Measurements from ENCODE around the gene PNPLA6.
"Not testable (repeated sequence)": the region's sequence is repeated elsewhere in the genome, so short reads cannot be mapped to it uniquely, and the experiment has no call there.

Gene PNPLA6

GRCh38 chr19:7560255-7560654 lies 24.7 kb downstream of the PNPLA6 start:
- H3K4me3 ChIP-seq (ENCODE audit: low read depth in 1 of 2, low read length in 2 of 2), result no peak overlapping the region
- H3K27me3 ChIP-seq (ENCODE audit: low read depth, low read length), result no peaks in the 10 kb centered on the region
- no peak overlapping the region for H3K27ac ChIP-seq (ENCODE audit: low read length)
- H3K9me3 ChIP-seq (ENCODE audit: control insufficient read depth in 1 of 2, low read length in 2 of 2), result peaks cover 0 to 3% of the 10 kb centered on the region in 2 donors
- no peaks in the 10 kb centered on the region for H3K4me1 ChIP-seq (ENCODE audit: control insufficient read depth in 1 of 2, insufficient read depth in 2 of 2, low read length in 2 of 2)
- peaks cover 25 to 60% of the 10 kb centered on the region in 2 donors for H3K36me3 ChIP-seq (ENCODE audit: control insufficient read depth in 1 of 2, insufficient read depth in 2 of 2, low read length in 2 of 2)

GRCh38 chr19:7561325-7561724 lies 25.8 kb downstream of the PNPLA6 start:
- peaks cover 25 to 51% of the 10 kb centered on the region in 2 donors for H3K36me3 ChIP-seq (ENCODE audit: control insufficient read depth in 1 of 2, insufficient read depth in 2 of 2, low read length in 2 of 2)
- H3K27me3 ChIP-seq (ENCODE audit: low read depth, low read length), result no peaks in the 10 kb centered on the region
- H3K4me3 ChIP-seq (ENCODE audit: low read depth in 1 of 2, low read length in 2 of 2), result no peak overlapping the region

DNA sequence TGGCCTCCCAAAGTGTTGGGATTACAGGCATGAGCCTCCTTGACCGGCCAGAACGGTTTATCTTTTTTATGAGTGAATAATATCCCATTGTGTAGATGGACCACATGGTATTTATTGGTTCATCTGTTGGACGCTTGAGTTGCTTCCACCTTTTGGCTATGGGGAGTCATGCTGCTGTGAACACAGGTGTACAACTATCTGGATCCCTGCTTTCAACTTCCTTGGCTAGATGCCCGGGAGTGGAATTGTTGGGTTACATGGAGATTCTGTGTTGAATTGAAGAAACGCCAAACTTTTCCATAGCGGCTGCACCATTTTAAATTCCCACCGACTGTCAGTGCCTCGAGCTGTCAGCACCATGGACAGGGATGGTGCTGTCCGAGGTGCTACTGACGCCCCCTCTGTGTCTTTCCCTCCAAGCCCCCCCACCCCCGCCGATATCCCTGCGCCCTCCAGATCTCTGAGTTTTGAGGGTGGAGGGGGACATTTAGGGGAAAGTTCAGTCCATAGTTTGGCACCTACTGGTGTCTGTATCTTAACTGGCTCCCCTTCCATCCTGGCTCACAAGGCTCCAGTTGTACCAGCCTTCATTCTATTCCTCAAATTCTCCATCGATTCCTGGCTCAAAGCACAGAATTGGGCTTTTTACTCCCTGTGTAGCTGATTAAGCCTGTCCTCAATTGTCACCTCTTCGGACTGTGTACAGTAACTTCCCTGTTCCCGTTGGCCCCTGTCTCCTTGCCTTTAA lies 27.3 kb downstream of the PNPLA6 start:
- Histone ChIP-seq H3K4me1 (ENCODE audit: control insufficient read depth in 1 of 2, insufficient read depth in 2 of 2, low read length in 2 of 2) (no peaks in the 10 kb centered on the region), H3K4me3 (ENCODE audit: low read depth in 1 of 2, low read length in 2 of 2) (no peak overlapping the region), H3K36me3 (ENCODE audit: control insufficient read depth in 1 of 2, insufficient read depth in 2 of 2, low read length in 2 of 2) (peaks cover 17 to 36% of the 10 kb centered on the region in 2 donors), H3K9me3 (ENCODE audit: control insufficient read depth in 1 of 2, low read length in 2 of 2) (peaks cover 0 to 3% of the 10 kb centered on the region in 2 donors), H3K27me3 (ENCODE audit: low read depth, low read length) (no peaks in the 10 kb centered on the region), H3K27ac (ENCODE audit: low read length) (no peak overlapping the region)

More at GRCh38 chr19:7561325-7561724, 25.8 kb downstream of the PNPLA6 start:
- H3K4me1 ChIP-seq (ENCODE audit: control insufficient read depth in 1 of 2, insufficient read depth in 2 of 2, low read length in 2 of 2), result no peaks in the 10 kb centered on the region
- peaks cover 0 to 3% of the 10 kb centered on the region in 2 donors for H3K9me3 ChIP-seq (ENCODE audit: control insufficient read depth in 1 of 2, low read length in 2 of 2)
- H3K27ac ChIP-seq (ENCODE audit: low read length), result no peak overlapping the region

- H3K4me3 ChIP-seq (ENCODE audit: low read depth in 1 of 2, low read length in 2 of 2), result no peak overlapping the region
- no peak overlapping the region for H3K27ac ChIP-seq (ENCODE audit: low read length)
- H3K4me1 ChIP-seq (ENCODE audit: control insufficient read depth in 1 of 2, insufficient read depth in 2 of 2, low read length in 2 of 2), result no peaks in the 10 kb centered on the region
- H3K27me3 ChIP-seq (ENCODE audit: low read depth, low read length), result no peaks in the 10 kb centered on the region
- H3K36me3 ChIP-seq (ENCODE audit: control insufficient read depth in 1 of 2, insufficient read depth in 2 of 2, low read length in 2 of 2), result peaks cover 7 to 18% of the 10 kb centered on the region in 2 donors
- peaks cover 0 to 3% of the 10 kb centered on the region in 2 donors for H3K9me3 ChIP-seq (ENCODE audit: control insufficient read depth in 1 of 2, low read length in 2 of 2)
These were observed 29.3 kb downstream of the PNPLA6 start for GRCh38 chr19:7564866-7565265.

GRCh38 chr19:7565332-7565731 lies 29.8 kb downstream of the PNPLA6 start:
- H3K9me3 ChIP-seq (ENCODE audit: control insufficient read depth in 1 of 2, low read length in 2 of 2), result peaks cover 0 to under 1% of the 10 kb centered on the region in 2 donors
- H3K4me3 ChIP-seq (ENCODE audit: low read depth in 1 of 2, low read length in 2 of 2), result no peak overlapping the region
- H3K4me1 ChIP-seq (ENCODE audit: control insufficient read depth in 1 of 2, insufficient read depth in 2 of 2, low read length in 2 of 2), result no peaks in the 10 kb centered on the region
- peaks cover 4 to 15% of the 10 kb centered on the region in 2 donors for H3K36me3 ChIP-seq (ENCODE audit: control insufficient read depth in 1 of 2, insufficient read depth in 2 of 2, low read length in 2 of 2)
- H3K27me3 ChIP-seq (ENCODE audit: low read depth, low read length), result no peaks in the 10 kb centered on the region
- H3K27ac ChIP-seq (ENCODE audit: low read length), result no peak overlapping the region

- Histone ChIP-seq H3K36me3 (ENCODE audit: control insufficient read depth in 1 of 2, insufficient read depth in 2 of 2, low read length in 2 of 2) (no peaks in the 10 kb centered on the region), H3K4me3 (ENCODE audit: low read depth in 1 of 2, low read length in 2 of 2) (no peak overlapping the region)
These were observed 35.2 kb downstream of the PNPLA6 start for GRCh38 chr19:7570761-7571160.

GRCh38 chr19:7575434-7576040 lies 40.0 kb downstream of the PNPLA6 start:
- H3K9me3 ChIP-seq (ENCODE audit: control insufficient read depth in 1 of 2, low read length in 2 of 2), result no peaks in the 10 kb centered on the region
- H3K4me3 ChIP-seq (ENCODE audit: low read depth in 1 of 2, low read length in 2 of 2), result no peak overlapping the region
- H3K27ac ChIP-seq (ENCODE audit: low read length), result no peak overlapping the region
- H3K27me3 ChIP-seq (ENCODE audit: low read depth, low read length), result no peaks in the 10 kb centered on the region
- no peaks in the 10 kb centered on the region for H3K4me1 ChIP-seq (ENCODE audit: control insufficient read depth in 1 of 2, insufficient read depth in 2 of 2, low read length in 2 of 2)
- no peaks in the 10 kb centered on the region for H3K36me3 ChIP-seq (ENCODE audit: control insufficient read depth in 1 of 2, insufficient read depth in 2 of 2, low read length in 2 of 2)

More at GRCh38 chr19:7570761-7571160, 35.2 kb downstream of the PNPLA6 start:
- Histone ChIP-seq H3K9me3 (ENCODE audit: control insufficient read depth in 1 of 2, low read length in 2 of 2) (no peaks in the 10 kb centered on the region), H3K4me1 (ENCODE audit: control insufficient read depth in 1 of 2, insufficient read depth in 2 of 2, low read length in 2 of 2) (no peaks in the 10 kb centered on the region), H3K27me3 (ENCODE audit: low read depth, low read length) (no peaks in the 10 kb centered on the region), H3K27ac (ENCODE audit: low read length) (no peak overlapping the region)

DNA sequence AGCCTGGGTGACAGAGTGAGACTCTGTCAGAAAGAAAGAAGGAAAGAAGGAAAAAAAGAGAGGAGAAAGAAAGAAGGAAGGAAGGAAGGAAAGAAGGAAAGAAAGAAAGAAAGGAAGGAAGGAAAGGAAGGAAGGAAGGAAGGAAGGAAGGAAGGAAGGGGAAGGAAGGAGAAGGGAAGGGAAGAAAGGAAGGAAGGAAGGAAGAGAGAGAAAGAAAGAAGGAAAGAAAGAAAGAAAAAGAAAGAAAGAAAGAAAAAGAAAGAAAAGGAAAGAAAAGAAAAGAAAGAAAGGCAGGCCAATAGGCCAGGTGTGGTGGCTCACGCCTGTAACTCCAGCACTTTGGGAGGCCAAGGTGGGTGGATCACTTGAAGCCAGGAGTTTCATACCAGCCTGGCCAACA lies 41.9 kb downstream of the PNPLA6 start:
- H3K27me3 ChIP-seq (ENCODE audit: low read depth, low read length); H3K9me3 ChIP-seq (ENCODE audit: control insufficient read depth in 1 of 2, low read length in 2 of 2); H3K4me1 ChIP-seq (ENCODE audit: control insufficient read depth in 1 of 2, insufficient read depth in 2 of 2, low read length in 2 of 2); H3K4me3 ChIP-seq (ENCODE audit: low read depth in 1 of 2, low read length in 2 of 2); H3K36me3 ChIP-seq (ENCODE audit: control insufficient read depth in 1 of 2, insufficient read depth in 2 of 2, low read length in 2 of 2); H3K27ac ChIP-seq (ENCODE audit: low read length): not testable (repeated sequence)

DNA sequence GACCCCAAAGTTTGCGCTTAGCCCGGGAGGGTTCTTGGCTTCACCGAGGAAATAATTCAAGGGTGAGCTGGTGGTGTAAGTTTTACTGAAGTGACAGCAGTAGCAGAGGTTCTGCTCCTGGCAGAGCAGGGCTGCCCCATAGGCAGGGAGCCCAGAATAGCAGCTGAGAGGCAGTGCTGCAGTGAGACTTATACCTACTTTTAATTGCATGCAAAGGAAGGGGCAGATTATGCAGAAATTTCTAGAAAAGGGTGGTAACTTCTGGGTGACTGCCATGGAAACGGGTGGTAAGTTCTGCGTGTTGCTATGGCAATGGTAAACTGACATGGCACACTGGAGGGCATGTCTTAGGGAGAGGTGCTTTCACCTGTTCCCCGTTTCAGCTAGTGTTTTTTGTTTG lies 42.6 kb downstream of the PNPLA6 start:
- no peaks in the 10 kb centered on the region for H3K36me3 ChIP-seq (ENCODE audit: control insufficient read depth in 1 of 2, insufficient read depth in 2 of 2, low read length in 2 of 2)
- H3K9me3 ChIP-seq (ENCODE audit: control insufficient read depth in 1 of 2, low read length in 2 of 2), result no peaks in the 10 kb centered on the region

DNA sequence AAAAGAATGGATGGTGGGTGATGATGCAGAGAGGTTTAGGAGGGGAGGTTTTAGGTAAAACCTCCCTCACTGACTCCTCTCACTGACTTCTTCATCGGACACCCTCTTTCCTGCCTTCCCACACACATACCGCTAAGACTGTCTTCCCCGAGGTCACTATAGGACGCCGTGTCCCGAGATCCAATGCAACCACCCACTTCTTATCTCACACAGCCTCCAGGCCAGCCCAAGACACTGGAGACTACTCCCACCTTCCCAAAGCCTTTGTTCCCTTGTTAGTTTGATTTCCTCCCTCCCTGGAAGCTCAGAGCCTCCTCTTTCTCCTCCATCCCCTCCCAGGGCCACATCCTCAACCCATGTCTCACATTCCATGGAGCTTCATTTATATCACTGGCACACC lies 43.7 kb downstream of the PNPLA6 start:
- Histone ChIP-seq H3K27me3 (ENCODE audit: low read depth, low read length) (no peaks in the 10 kb centered on the region), H3K4me3 (ENCODE audit: low read depth in 1 of 2, low read length in 2 of 2) (no peak overlapping the region), H3K9me3 (ENCODE audit: control insufficient read depth in 1 of 2, low read length in 2 of 2) (no peaks in the 10 kb centered on the region), H3K36me3 (ENCODE audit: control insufficient read depth in 1 of 2, insufficient read depth in 2 of 2, low read length in 2 of 2) (no peaks in the 10 kb centered on the region), H3K4me1 (ENCODE audit: control insufficient read depth in 1 of 2, insufficient read depth in 2 of 2, low read length in 2 of 2) (no peaks in the 10 kb centered on the region), H3K27ac (ENCODE audit: low read length) (no peak overlapping the region)

More for the DNA sequence above, 42.6 kb downstream of the PNPLA6 start:
- H3K27ac ChIP-seq (ENCODE audit: low read length), result no peak overlapping the region
- no peaks in the 10 kb centered on the region for H3K4me1 ChIP-seq (ENCODE audit: control insufficient read depth in 1 of 2, insufficient read depth in 2 of 2, low read length in 2 of 2)
- no peak overlapping the region for H3K4me3 ChIP-seq (ENCODE audit: low read depth in 1 of 2, low read length in 2 of 2)
- no peaks in the 10 kb centered on the region for H3K27me3 ChIP-seq (ENCODE audit: low read depth, low read length)

GRCh38 chr19:7582446-7582845 lies 46.9 kb downstream of the PNPLA6 start:
- no peaks in the 10 kb centered on the region for H3K9me3 ChIP-seq (ENCODE audit: control insufficient read depth in 1 of 2, low read length in 2 of 2)
- H3K4me3 ChIP-seq (ENCODE audit: low read depth in 1 of 2, low read length in 2 of 2), result no peak overlapping the region
- H3K27ac ChIP-seq (ENCODE audit: low read length), result no peak overlapping the region
- H3K27me3 ChIP-seq (ENCODE audit: low read depth, low read length), result no peaks in the 10 kb centered on the region
- no peaks in the 10 kb centered on the region for H3K4me1 ChIP-seq (ENCODE audit: control insufficient read depth in 1 of 2, insufficient read depth in 2 of 2, low read length in 2 of 2)
- no peaks in the 10 kb centered on the region for H3K36me3 ChIP-seq (ENCODE audit: control insufficient read depth in 1 of 2, insufficient read depth in 2 of 2, low read length in 2 of 2)
